H1 (cell line): ENCODE data around the gene NDUFB3. TPM values are rescaled to one million over a fixed set of nuclear protein-coding genes. Genes with fewer than 3 reads are reported as not detected.

Experiments
- CTCF ChIA-PET: fragments of 300-600 bp; sonication (Branson Sonifier 250); formaldehyde crosslinking; loops from one replicate; lab custom pipeline; 2021; ENCODE audit not compliant: partially characterized antibody; lab: Charles Lee
- POLR2A ChIA-PET: fragments of 300-600 bp; sonication (Branson Sonifier 250); formaldehyde crosslinking; loops from one replicate; lab custom pipeline; 2021; ENCODE audit warnings: inconsistent platforms; ENCODE audit not compliant: partially characterized antibody; lab: Charles Lee
- DNase-seq, 2 experiments: peaks; one replicate each; pipeline versions ENCODE4 v3.0.0 to v3.0.0-alpha.2; 2010 to 2022; ENCODE audit warnings: low spot score in 2 of 2, low read depth in 1 of 2, mixed read lengths in 1 of 2
- FAIRE-seq: peaks from 2 replicates; lab custom pipeline; 2011; peaks lifted over from hg19 to GRCh38; lab: Jason Lieb, UNC
- H2AFZ ChIP-seq: 2 replicates; pipeline ENCODE4 v1.8.1; 2012; ENCODE audit warnings: low read length, inconsistent platforms
- H2AK5ac ChIP-seq: 2 replicates; pipeline ENCODE4 v1.6.1; 2013; ENCODE audit warnings: low read depth, low read length
- H2BK120ac ChIP-seq: replicated peaks from 2 replicates; pipeline ENCODE3; 2013; ENCODE audit warnings: low read depth, low read length, inconsistent platforms
- H2BK12ac ChIP-seq: 2 replicates; pipeline ENCODE4 v1.6.1; 2013; ENCODE audit warnings: low read depth, low read length
- H2BK15ac ChIP-seq: 2 replicates; pipeline ENCODE4 v1.6.1; 2013; ENCODE audit warnings: low read length
- H2BK20ac ChIP-seq: 2 replicates; pipeline ENCODE4 v1.6.1; 2013; ENCODE audit warnings: low read length
- H2BK5ac ChIP-seq: 2 replicates; pipeline ENCODE4 v1.6.1; 2013; ENCODE audit warnings: low read depth, low read length
- H3K14ac ChIP-seq: 2 replicates; pipeline ENCODE4 v1.6.1; 2013; ENCODE audit warnings: inconsistent platforms; ENCODE audit not compliant: insufficient read length
- H3K18ac ChIP-seq: 2 replicates; pipeline ENCODE4 v1.6.1; 2013; ENCODE audit warnings: low read length; ENCODE audit errors: extremely low read depth
- H3K23ac ChIP-seq: 2 replicates; pipeline ENCODE4 v1.6.1; 2013; ENCODE audit warnings: inconsistent platforms; ENCODE audit not compliant: insufficient read length
- H3K23me2 ChIP-seq: 2 replicates; pipeline ENCODE4 v1.6.1; 2013; ENCODE audit warnings: low read depth, low read length
- H3K27ac ChIP-seq: 2 replicates; pipeline ENCODE4 v1.6.1; 2011; ENCODE audit warnings: low read depth, low read length, inconsistent platforms
- H3K27me3 ChIP-seq, 4 experiments: replicated peaks in 1 of 4; 1 replicate in 1 of 4; 2 replicates in 3 of 4; pipeline versions ENCODE4 v1.6.1 to v1.8.1; 2011 to 2013; ENCODE audit warnings: low read length in 3 of 4, mild to moderate bottlenecking in 3 of 4, inconsistent platforms in 2 of 4, mixed read lengths in 2 of 4, moderate library complexity in 1 of 4; ENCODE audit not compliant: control insufficient read depth in 3 of 4, insufficient read depth in 3 of 4; ENCODE audit errors: extremely low read depth in 1 of 4
- H3K36me3 ChIP-seq, 4 experiments: 2 replicates each; pipeline versions ENCODE4 v1.6.1 to v1.8.1; 2011 to 2013; ENCODE audit warnings: mild to moderate bottlenecking in 4 of 4, low read length in 3 of 4, moderate library complexity in 2 of 4, control low read depth in 1 of 4, inconsistent platforms in 1 of 4; ENCODE audit not compliant: insufficient read depth in 4 of 4, control insufficient read depth in 2 of 4
- H3K4ac ChIP-seq: replicated peaks from 2 replicates; pipeline ENCODE3; 2013; ENCODE audit warnings: low read length, low read depth, mixed read lengths, inconsistent platforms; ENCODE audit not compliant: insufficient read length
- H3K4me1 ChIP-seq, 4 experiments: replicated peaks in 1 of 4; 1 replicate in 1 of 4; 2 replicates in 3 of 4; pipeline versions ENCODE4 v1.6.1 to v1.8.1; 2011 to 2013; ENCODE audit warnings: low read length in 3 of 4, inconsistent platforms in 2 of 4, mixed read lengths in 1 of 4; ENCODE audit not compliant: insufficient read depth in 4 of 4, control insufficient read depth in 3 of 4
- H3K4me2 ChIP-seq, 2 experiments: 2 replicates each; pipeline versions ENCODE4 v1.6.1 to v1.8.1; 2011 to 2013; ENCODE audit warnings: low read depth in 2 of 2, low read length in 2 of 2, control low read depth in 1 of 2, inconsistent platforms in 1 of 2, mild to moderate bottlenecking in 1 of 2; ENCODE audit not compliant: insufficient read depth in 1 of 2
- H3K4me3 ChIP-seq, 4 experiments: fragments of 200-600, 300-600 bp in 1 of 4; sonication (generic), shearing (Covaris generic), sonication (Bioruptor Twin) in 1 of 4; 2 replicates each; pipeline versions ENCODE4 v1.5.1 to v1.8.1; 2011 to 2016; ENCODE audit warnings: low read length in 4 of 4, low read depth in 3 of 4, control low read depth in 2 of 4, inconsistent platforms in 2 of 4, mild to moderate bottlenecking in 2 of 4, mixed read lengths in 1 of 4, moderate library complexity in 1 of 4; ENCODE audit not compliant: insufficient read depth in 2 of 4; ENCODE audit errors: extremely low read depth in 1 of 4
- H3K56ac ChIP-seq: replicated peaks from 2 replicates; pipeline ENCODE3; 2013; ENCODE audit warnings: low read depth, mild to moderate bottlenecking, mixed read lengths, low read length, inconsistent platforms; ENCODE audit not compliant: insufficient read length
- H3K79me1 ChIP-seq: 2 replicates; pipeline ENCODE4 v1.6.1; 2013; ENCODE audit warnings: low read depth, low read length, control low read depth
- H3K79me2 ChIP-seq, 2 experiments: 2 replicates each; pipeline versions ENCODE4 v1.6.1 to v1.8.1; 2012 to 2013; ENCODE audit warnings: low read length in 2 of 2, mild to moderate bottlenecking in 2 of 2, inconsistent platforms in 1 of 2; ENCODE audit not compliant: insufficient read depth in 2 of 2, control insufficient read depth in 1 of 2
- H3K9ac ChIP-seq, 4 experiments: replicated peaks in 1 of 4; 1 replicate in 1 of 4; 2 replicates in 3 of 4; pipeline versions ENCODE4 v1.6.1 to v1.8.1; 2011 to 2013; ENCODE audit warnings: low read depth in 3 of 4, low read length in 3 of 4, control low read depth in 2 of 4, mild to moderate bottlenecking in 2 of 4, moderate library complexity in 2 of 4, inconsistent platforms in 1 of 4; ENCODE audit errors: extremely low read depth in 1 of 4
- H3K9me3 ChIP-seq, 2 experiments: 2 replicates each; pipeline versions ENCODE4 v1.6.1 to v1.8.1; 2012 to 2013; ENCODE audit warnings: mild to moderate bottlenecking in 2 of 2, moderate library complexity in 2 of 2, control low read depth in 1 of 2, inconsistent platforms in 1 of 2, low read depth in 1 of 2, low read length in 1 of 2, mixed read lengths in 1 of 2; ENCODE audit not compliant: insufficient read depth in 2 of 2
- H4K20me1 ChIP-seq, 2 experiments: replicated peaks in 1 of 2; 2 replicates each; pipeline versions ENCODE3 to v1.8.1; 2011 to 2013; ENCODE audit warnings: inconsistent platforms in 2 of 2, low read length in 2 of 2, mild to moderate bottlenecking in 1 of 2; ENCODE audit not compliant: insufficient read depth in 2 of 2, control insufficient read depth in 1 of 2
- H4K5ac ChIP-seq: 2 replicates; pipeline ENCODE4 v1.6.1; 2013; ENCODE audit warnings: low read length, low read depth, mixed read lengths, inconsistent platforms; ENCODE audit not compliant: insufficient read length
- H4K8ac ChIP-seq: 2 replicates; pipeline ENCODE4 v1.8.0; 2013; ENCODE audit warnings: mild to moderate bottlenecking, moderate library complexity, low read length, inconsistent platforms; ENCODE audit not compliant: insufficient read depth; ENCODE audit errors: extremely low read depth
- H4K91ac ChIP-seq: replicated peaks from 2 replicates; pipeline ENCODE3; 2013; ENCODE audit warnings: low read length, mixed read lengths, inconsistent platforms; ENCODE audit not compliant: insufficient read length
- BACH1 ChIP-seq: IDR thresholded peaks from 2 replicates; pipeline ENCODE4 v1.6.1; 2012; ENCODE audit warnings: low read length, improper control_type of control experiment
- CREB1 ChIP-seq: IDR thresholded peaks from 2 replicates; pipeline ENCODE4 v1.6.1; 2012; ENCODE audit warnings: inconsistent platforms
- JUN ChIP-seq: IDR thresholded peaks from 2 replicates; pipeline ENCODE4 v1.6.1; 2011; ENCODE audit warnings: low read depth, mild to moderate bottlenecking, improper control_type of control experiment, low read length
- POLR2AphosphoS5 ChIP-seq: IDR thresholded peaks from 2 replicates; pipeline ENCODE4 v1.6.1; 2011; ENCODE audit warnings: low read depth, low read length
- RFX5 ChIP-seq: IDR thresholded peaks from 2 replicates; pipeline ENCODE4 v1.6.1; 2011; ENCODE audit warnings: low read depth, low read length, improper control_type of control experiment, borderline replicate concordance
- SAP30 ChIP-seq: fragments of 300-600 bp; sonication (generic); IDR thresholded peaks from 2 replicates; pipeline ENCODE4 v1.7.1; 2012; ENCODE audit warnings: low read length, moderate library complexity, mild to moderate bottlenecking, inconsistent platforms; ENCODE audit not compliant: insufficient read depth, insufficient replicate concordance
- SP1 ChIP-seq: IDR thresholded peaks from 2 replicates; pipeline ENCODE4 v1.6.1; 2011; ENCODE audit warnings: low read depth, low read length
- WGBS, 2 experiments: shearing (Covaris generic) in 1 of 2; methylation state at CpG; one replicate each; pipeline versions ENCODE4 v1.1.6 to v1.1.7; 2013 to 2015; ENCODE audit warnings: low lambda C conversion rate in 2 of 2, mixed read lengths in 2 of 2, inconsistent platforms in 1 of 2, low coverage in 1 of 2, missing lambda C conversion rate in 1 of 2; ENCODE audit not compliant: insufficient replicate concordance in 2 of 2, insufficient coverage in 1 of 2, insufficient read length in 1 of 2; ENCODE audit errors: extremely low coverage in 1 of 2, missing lambda C conversion rate in 1 of 2; 5-methylcytosine and 5-hydroxymethylcytosine counted together
- polyA plus RNA-seq, 7 experiments: library from polyadenylated mRNA; depleted of rRNA in 3 of 7; stranded (reverse) in 5 of 7; unstranded in 2 of 7; fragments of >200 nt in 5 of 7; fragments of 200-250 nt in 2 of 7; gene quantifications; 1 replicate in 5 of 7; 2 replicates in 1 of 7; 4 replicates in 1 of 7; pipeline versions ENCODE4 v1.2.1 to v1.2.3, GENCODE V29; 2011 to 2013; ENCODE audit warnings: missing spikeins in 2 of 7, mixed read lengths in 2 of 7
- total RNA-seq: library from RNA; stranded (reverse); fragmentation: NEBNext Ultra II Directional; extraction: Animal tissue kit (Norgen Biotek cat#: 25700); gene quantifications from 2 replicates; pipeline ENCODE4 v1.2.1, GENCODE V29; 2021

NDUFB3 gene
- total and polyA plus RNA-seq, 2 of the 8 experiments (the other 6 are each of a cell fraction or from before 2014, with no cell fraction given): 38.2 to 55.3 TPM

GRCh38 chr2:201118961-201119854 is 47.4 kb downstream of the NDUFB3 start:
- peak overlapping the region in 2 of 4 experiments; percentile 8 to 29; a peak in 3 of 7 replicates for H3K9ac ChIP-seq
- H3K79me1 ChIP-seq: no peaks in the 10 kb centered on the region
- H3K27ac ChIP-seq: no peak overlapping the region
- peak overlapping the region; percentile 42 for H3K18ac ChIP-seq
- H3K9me3 ChIP-seq: peaks cover 0 to 4% of the 10 kb centered on the region in 2 experiments; a peak in 1 of 4 replicates
- H3K23ac ChIP-seq: no peak overlapping the region
- H2BK20ac ChIP-seq: no peak overlapping the region
- H4K91ac ChIP-seq: no peak overlapping the region
- no peak overlapping the region for H2AK5ac ChIP-seq
- ChIA-PET CTCF (interaction anchor here (0.6 to 2.8 kb wide), 9 partner anchors 8 to 438 kb away, joined by 3 to 21 read pairs (median 8); partner anchors contain the start of gene ORC2), POLR2A (interaction anchor here (1.0 to 3.7 kb wide), 2 partner anchors 47 to 155 kb away, joined by 3 to 16 read pairs; partner anchors contain the start of genes NDUFB3 and ORC2)
- H3K4me2 ChIP-seq: peak overlapping the region; percentile 54 to 71
- H3K36me3 ChIP-seq: no peaks in the 10 kb centered on the region
- peak overlapping the region; percentile 31 to 67 (median 54) for H3K4me3 ChIP-seq
- H2BK120ac ChIP-seq: no peak overlapping the region
- no peak overlapping the region for H3K4ac ChIP-seq
- H2BK5ac ChIP-seq: no peak overlapping the region
- H3K23me2 ChIP-seq: peaks cover 9% of the 10 kb centered on the region
- no peaks in the 10 kb centered on the region for H3K27me3 ChIP-seq
- FAIRE-seq: no peak
- H4K5ac ChIP-seq: no peak overlapping the region
- H3K56ac ChIP-seq: no peak overlapping the region
- H3K79me2 ChIP-seq: no peaks in the 10 kb centered on the region
- no peaks in the 10 kb centered on the region for H4K20me1 ChIP-seq
- H4K8ac ChIP-seq: peak overlapping the region; percentile 83
- DNase-seq: no peak
- 0 out of 2 replicates have a peak overlapping the region, but pooled peaks have one; percentile 9 for H2BK15ac ChIP-seq
- H3K4me1 ChIP-seq: peaks cover 6 to 13% (median 8%) of the 10 kb centered on the region in 4 experiments
- H2BK12ac ChIP-seq: peak overlapping the region; percentile 29; the same call in 1 of the 2 replicates
- H3K14ac ChIP-seq: no peak overlapping the region
- WGBS, 2 experiments: 50% methylated on average over 12 of the region's 12 CpGs; no CpG with 5 or more reads in 1 of the 2 experiments
- peak overlapping the region; percentile 8; the same call in 1 of the 2 replicates for H2AFZ ChIP-seq
- TF ChIP-seq JUN (no peak), BACH1 (no peak), SAP30 (no peak), POLR2AphosphoS5 (0 out of 2 replicates have a peak, but pooled peaks have one; percentile 8), CREB1 (no peak), RFX5 (no peak), SP1 (peak; percentile 72)
